ENCODE results near the gene SSH2. TPM values are rescaled to one million over a fixed set of nuclear protein-coding genes. Genes with fewer than 3 reads are reported as not detected.

The SSH2 gene
- total RNA-seq, 1 experiment from 2014 or later = 14.6 TPM

GRCh38 chr17:29766796-29767327, 163.2 kb downstream of the SSH2 start:
- H2BK20ac ChIP-seq (ENCODE audit: low read depth, low read length, poor library complexity, severe bottlenecking) = no peak overlapping the region
- no peaks in the 10 kb centered on the region for H3K79me2 ChIP-seq (ENCODE audit: insufficient read depth, low read length)
- no peak overlapping the region for H3K9ac ChIP-seq (ENCODE audit: extremely low read depth, insufficient read length, low read length)
- H3K27me3 ChIP-seq (ENCODE audit: insufficient read depth, low read length) = no peaks in the 10 kb centered on the region
- H3K4ac ChIP-seq (ENCODE audit: low read depth, low read length) = no peak overlapping the region
- TF ChIP-seq CTCF (conservative IDR thresholded peaks at IDR 0.05) = no peak
- H3T11ph ChIP-seq (ENCODE audit: low read length) = no peak overlapping the region
- no peaks in the 10 kb centered on the region for H3K9me3 ChIP-seq (ENCODE audit: control insufficient read depth, low read depth, low read length)
- no peaks in the 10 kb centered on the region for H3K79me1 ChIP-seq (ENCODE audit: insufficient read depth, low read depth, low read length, poor library complexity, severe bottlenecking)
- Mint-ChIP-seq H3K36me3 (ENCODE audit: insufficient read depth in 1 of 3, low read depth in 3 of 3) (no peaks in the 10 kb centered on the region), H3K4me3 (no peak overlapping the region), H3K27me3 (ENCODE audit: low read depth) (peaks cover 2% of the 10 kb centered on the region; the same call in 1 of the 2 replicates), H3K27ac (no peak overlapping the region), H3K9me3 (no peaks in the 10 kb centered on the region), H3K4me1 (peaks cover 10 to 18% of the 10 kb centered on the region in 2 experiments)
- no peak overlapping the region for H2BK12ac ChIP-seq (ENCODE audit: insufficient read length, low read depth, low read length)
- H3K23me2 ChIP-seq (ENCODE audit: insufficient read length, low read depth, low read length, poor library complexity, severe bottlenecking) = no peaks in the 10 kb centered on the region
- H3K4me1 ChIP-seq (ENCODE audit: insufficient read depth, low read length) = no peaks in the 10 kb centered on the region
- no peak overlapping the region for H3K14ac ChIP-seq (ENCODE audit: insufficient read depth, low read length)
- H4K20me1 ChIP-seq (ENCODE audit: control insufficient read depth, insufficient read depth, insufficient read length) = no peaks in the 10 kb centered on the region
- H2AK5ac ChIP-seq (ENCODE audit: insufficient read length, low read length) = no peak overlapping the region
- no peak overlapping the region for H3K4me2 ChIP-seq (ENCODE audit: insufficient read depth, insufficient read length, low read length)
- H2AFZ ChIP-seq (ENCODE audit: low read length) = no peak overlapping the region
- no peak overlapping the region for H4K8ac ChIP-seq (replicated peaks; ENCODE audit: insufficient read length, low read depth, low read length)
- no peak overlapping the region for H4K91ac ChIP-seq (ENCODE audit: insufficient read length, low read depth, low read length)
- no peak overlapping the region for H3K27ac ChIP-seq (ENCODE audit: insufficient read length, low read depth, low read length)
- no peak overlapping the region for H3K56ac ChIP-seq (ENCODE audit: insufficient read length, low read depth, low read length)
- no peak overlapping the region for H2BK15ac ChIP-seq (ENCODE audit: low read depth, low read length)
- no peak overlapping the region for H2BK5ac ChIP-seq (ENCODE audit: insufficient read length, low read length)
- no peak overlapping the region for H2BK120ac ChIP-seq (ENCODE audit: low read depth, low read length, poor library complexity, severe bottlenecking)
- no peak overlapping the region for H3K23ac ChIP-seq (ENCODE audit: insufficient read length, low read depth, low read length)
- DNase-seq = no peak
- no peak overlapping the region for H3K18ac ChIP-seq (ENCODE audit: insufficient read length, low read depth, low read length)
- H4K5ac ChIP-seq (ENCODE audit: insufficient read length, low read depth, low read length) = no peak overlapping the region

Data from H9 (cell line).